GM23248 (cell line): ENCODE measurements around the gene LMO7. TPM values are rescaled to one million over a fixed set of nuclear protein-coding genes. Genes with fewer than 3 reads are reported as not detected.
"Not testable (repeated sequence)": the region's sequence is repeated elsewhere in the genome, so short reads cannot be mapped to it uniquely, and the experiment has no call there.

Experiments
- DNase-seq: peaks from one replicate; pipeline ENCODE4 v3.0.0-alpha.2; 2015
- H2AFZ ChIP-seq: fragments of 200-600 bp; sonication (generic); 2 replicates; pipeline ENCODE4 v1.6.1; 2016; ENCODE audit warnings: antibody characterized with exemption
- H3F3A ChIP-seq: fragments of 200-600 bp; sonication (generic); 2 replicates; pipeline ENCODE4 v1.6.1; 2016; ENCODE audit warnings: mild to moderate bottlenecking, antibody characterized with exemption, mixed run types; ENCODE audit not compliant: insufficient read depth
- H3K27ac ChIP-seq: fragments of 200-600 bp; sonication (generic); 2 replicates; pipeline ENCODE4 v1.5.1; 2016; ENCODE audit warnings: mild to moderate bottlenecking
- H3K27me3 ChIP-seq: fragments of 200-600 bp; sonication (generic); replicated peaks from 2 replicates; pipeline ENCODE4 v1.6.1; 2016; ENCODE audit warnings: mild to moderate bottlenecking; ENCODE audit not compliant: insufficient read depth
- H3K36me3 ChIP-seq: fragments of 200-600 bp; sonication (generic); 2 replicates; pipeline ENCODE4 v1.6.1; 2016; ENCODE audit warnings: low read depth, mild to moderate bottlenecking
- H3K4me1 ChIP-seq: fragments of 200-600 bp; sonication (generic); 2 replicates; pipeline ENCODE4 v1.6.1; 2016; ENCODE audit warnings: mild to moderate bottlenecking; ENCODE audit not compliant: insufficient read depth
- H3K4me2 ChIP-seq: fragments of 200-600 bp; sonication (generic); one replicate; pipeline ENCODE4 v1.6.1; 2016; ENCODE audit warnings: mild to moderate bottlenecking; ENCODE audit not compliant: unreplicated experiment
- H3K4me3 ChIP-seq: fragments of 200-600 bp; sonication (generic); 2 replicates; pipeline ENCODE4 v1.5.1; 2016; ENCODE audit warnings: mild to moderate bottlenecking
- H3K79me2 ChIP-seq: fragments of 200-600 bp; sonication (generic); 2 replicates; pipeline ENCODE4 v1.6.1; 2016; ENCODE audit warnings: mild to moderate bottlenecking; ENCODE audit not compliant: insufficient read depth
- H3K9ac ChIP-seq: fragments of 200-600 bp; sonication (generic); 2 replicates; pipeline ENCODE4 v1.6.1; 2016; ENCODE audit warnings: mild to moderate bottlenecking
- H3K9me2 ChIP-seq: fragments of 200-600 bp; sonication (generic); 2 replicates; pipeline ENCODE4 v1.6.1; 2016; ENCODE audit warnings: mixed run types, mild to moderate bottlenecking, moderate library complexity; ENCODE audit not compliant: insufficient read depth
- H3K9me3 ChIP-seq: fragments of 200-600 bp; sonication (generic); one replicate; pipeline ENCODE4 v1.6.1; 2017; ENCODE audit warnings: low read depth
- H4K20me1 ChIP-seq: fragments of 200-600 bp; sonication (generic); 2 replicates; pipeline ENCODE4 v1.6.0; 2016; ENCODE audit not compliant: insufficient read depth
- EZH2 ChIP-seq: fragments of 200-600 bp; sonication (generic); IDR thresholded peaks from 2 replicates; pipeline ENCODE4 v1.6.1; 2018; ENCODE audit warnings: antibody characterized with exemption, mild to moderate bottlenecking; ENCODE audit not compliant: insufficient read depth, poor library complexity, severe bottlenecking
- EZH2phosphoT487 ChIP-seq: fragments of 200-600 bp; sonication (generic); IDR thresholded peaks from 2 replicates; pipeline ENCODE4 v1.6.1; 2018; ENCODE audit warnings: antibody characterized with exemption, moderate library complexity, mild to moderate bottlenecking, low read depth; ENCODE audit not compliant: insufficient read depth
- WGBS, 2 experiments: methylation state at CpG; one replicate each; pipeline ENCODE4 v1.1.6; 2015 to 2017; ENCODE audit warnings: low lambda C conversion rate in 2 of 2, low coverage in 1 of 2; ENCODE audit errors: missing lambda C conversion rate in 2 of 2; 5-methylcytosine and 5-hydroxymethylcytosine counted together
- in situ Hi-C: fragments of 300-500 bp; cut with MboI; formaldehyde crosslinking; loops from 2 replicates; pipeline ENCODE4 v1.15.0; 2020
- polyA plus RNA-seq: library from polyadenylated mRNA; unstranded; fragments of >200 nt; fragmentation: Nextera tagmentation; extraction: Ambion mirVana; gene quantifications from 2 replicates; pipeline ENCODE4 v1.2.1, GENCODE V29; 2016
- total RNA-seq: library from RNA; depleted of rRNA; stranded (reverse); fragments of >200 nt; shearing (Covaris generic); gene quantifications from 2 replicates; pipeline ENCODE4 v1.2.3, GENCODE V29; 2014

The LMO7 gene
- total and polyA plus RNA-seq, 2 experiments from 2014 or later: 288 to 318 TPM

GRCh38 chr13:75669706-75670105 is 33.6 kb downstream of the LMO7 start:
- H3K4me3 ChIP-seq: no peak overlapping the region
- DNase-seq: no peak
- TF ChIP-seq EZH2phosphoT487: no peak
- no peak overlapping the region for H3K9ac ChIP-seq
- H3K36me3 ChIP-seq: peaks cover 4% of the 10 kb centered on the region; the same call in 1 of the 2 replicates
- no peaks in the 10 kb centered on the region for H3K9me3 ChIP-seq
- H3K79me2 ChIP-seq: peaks cover 100% of the 10 kb centered on the region
- H3K4me1 ChIP-seq: peaks cover 50% of the 10 kb centered on the region
- no peak overlapping the region for H2AFZ ChIP-seq
- H4K20me1 ChIP-seq: peaks cover 29% of the 10 kb centered on the region
- in situ Hi-C loops: no loop called here
- H3K4me2 ChIP-seq: no peak overlapping the region
- H3F3A ChIP-seq: peaks cover 48% of the 10 kb centered on the region; the same call in 1 of the 2 replicates
- H3K9me2 ChIP-seq: no peaks in the 10 kb centered on the region
- H3K27ac ChIP-seq: no peak overlapping the region
- no peaks in the 10 kb centered on the region for H3K27me3 ChIP-seq

DNA sequence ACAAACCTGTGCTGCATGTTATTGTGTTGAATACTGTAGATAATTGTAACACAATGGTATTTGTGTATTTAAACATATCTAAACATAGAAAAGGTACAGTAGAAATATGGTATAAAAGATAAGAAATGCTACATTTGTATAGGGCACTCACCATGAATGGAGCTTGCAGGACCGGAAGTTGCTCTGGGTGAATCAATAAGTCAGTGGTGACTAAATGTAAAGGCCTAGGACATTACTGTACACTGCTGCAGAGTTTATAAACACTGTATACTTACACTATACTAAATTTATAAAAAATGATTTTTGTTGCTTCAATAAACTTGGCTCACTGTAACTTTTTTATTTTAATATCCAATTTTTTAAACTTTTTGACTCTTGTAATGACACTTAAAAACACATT is 34.4 kb downstream of the LMO7 start:
- no peaks in the 10 kb centered on the region for H3K27me3 ChIP-seq
- 23 to 29% methylated on average over 1 of the region's 1 CpG for WGBS, 2 experiments
- H4K20me1 ChIP-seq: peaks cover 29% of the 10 kb centered on the region

GRCh38 chr13:75675421-75675820 is 39.3 kb downstream of the LMO7 start:
- Histone ChIP-seq H3K9ac (peak overlapping the region; percentile 65), H4K20me1 (no peaks in the 10 kb centered on the region), H3K4me2 (peak overlapping the region; percentile 69), H2AFZ (no peak overlapping the region), H3K79me2 (peaks cover 98% of the 10 kb centered on the region), H3F3A (peaks cover 45% of the 10 kb centered on the region), H3K27me3 (no peaks in the 10 kb centered on the region), H3K4me1 (peaks cover 56% of the 10 kb centered on the region), H3K27ac (peak overlapping the region; percentile 35; the same call in 1 of the 2 replicates), H3K9me2 (no peaks in the 10 kb centered on the region), H3K9me3 (no peaks in the 10 kb centered on the region), H3K36me3 (peaks cover 15% of the 10 kb centered on the region; the same call in 1 of the 2 replicates), H3K4me3 (no peak overlapping the region; the same call in none of the 2 replicates)
- in situ Hi-C loops: no loop called here
- DNase-seq: peak; percentile 30
- no peak for TF ChIP-seq EZH2
- TF ChIP-seq EZH2phosphoT487: no peak

More for the DNA sequence above, 34.4 kb downstream of the LMO7 start:
- peaks cover 56% of the 10 kb centered on the region for H3K4me1 ChIP-seq
- no peaks in the 10 kb centered on the region for H3K9me2 ChIP-seq
- H3K9ac ChIP-seq: no peak overlapping the region
- H3K79me2 ChIP-seq: peaks cover 100% of the 10 kb centered on the region
- H3K36me3 ChIP-seq: peaks cover 3% of the 10 kb centered on the region; the same call in 1 of the 2 replicates
- DNase-seq: peak; percentile 61
- H3K4me3 ChIP-seq: no peak overlapping the region
- no peak overlapping the region for H3K27ac ChIP-seq
- no peaks in the 10 kb centered on the region for H3K9me3 ChIP-seq
- H3K4me2 ChIP-seq: peak overlapping the region; percentile 13
- H3F3A ChIP-seq: peaks cover 46% of the 10 kb centered on the region; the same call in 1 of the 2 replicates
- TF ChIP-seq EZH2phosphoT487 (no peak), EZH2 (no peak)
- no peak overlapping the region for H2AFZ ChIP-seq
- in situ Hi-C loops: no loop called here

DNA sequence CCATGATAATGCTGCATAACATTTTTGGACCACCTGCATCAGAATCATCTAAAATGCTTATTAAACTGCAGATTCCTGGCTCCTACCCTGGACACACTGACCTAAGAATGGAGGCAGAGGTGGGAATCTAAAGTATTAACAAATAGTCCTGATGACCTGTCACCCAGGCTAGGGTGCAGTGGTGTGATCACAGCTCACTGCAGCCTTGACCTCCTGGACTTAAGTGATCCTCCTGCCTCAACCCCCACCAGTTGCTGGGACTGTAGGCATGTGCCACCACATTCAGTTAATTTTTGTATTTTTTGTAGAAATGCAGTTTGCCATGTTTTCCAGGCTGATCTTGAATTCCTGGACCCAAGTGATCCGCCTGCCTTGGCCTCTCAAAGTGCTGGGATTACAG is 43.3 kb downstream of the LMO7 start:
- Histone ChIP-seq H3K9ac (no peak overlapping the region), H4K20me1 (no peaks in the 10 kb centered on the region; the same call in 1 of the 2 replicates), H3K36me3 (peaks cover 15% of the 10 kb centered on the region; the same call in 1 of the 2 replicates), H3K9me3 (no peaks in the 10 kb centered on the region), H3K4me2 (no peak overlapping the region), H3K4me1 (peaks cover 36% of the 10 kb centered on the region), H3K9me2 (no peaks in the 10 kb centered on the region), H2AFZ (no peak overlapping the region), H3K27me3 (no peaks in the 10 kb centered on the region), H3F3A (peaks cover 33% of the 10 kb centered on the region), H3K4me3 (no peak overlapping the region), H3K27ac (no peak overlapping the region), H3K79me2 (peaks cover 98% of the 10 kb centered on the region)
- in situ Hi-C loops: no loop called here
- TF ChIP-seq EZH2phosphoT487 (no peak), EZH2 (no peak)
- 100% methylated on average over 1 of the region's 1 CpG for WGBS, 2 experiments
- no peak for DNase-seq

GRCh38 chr13:75680251-75680650 is 44.1 kb downstream of the LMO7 start:
- Histone ChIP-seq H3K79me2 (peaks cover 98% of the 10 kb centered on the region), H3K36me3 (peaks cover 15% of the 10 kb centered on the region; the same call in 1 of the 2 replicates), H3K4me1 (peaks cover 38% of the 10 kb centered on the region), H3F3A (peaks cover 37% of the 10 kb centered on the region)
- in situ Hi-C loops, H3K4me3 ChIP-seq, H3K4me2 ChIP-seq, H3K27me3 ChIP-seq, H2AFZ ChIP-seq, H3K9me2 ChIP-seq, DNase-seq, H3K9ac ChIP-seq, H3K27ac ChIP-seq, H3K9me3 ChIP-seq, H4K20me1 ChIP-seq: not testable (repeated sequence)
- 12 to 21% methylated on average over 2 of the region's 2 CpGs for WGBS, 2 experiments
